ENCODE results near the gene GPR6.

The GPR6 gene

DNA sequence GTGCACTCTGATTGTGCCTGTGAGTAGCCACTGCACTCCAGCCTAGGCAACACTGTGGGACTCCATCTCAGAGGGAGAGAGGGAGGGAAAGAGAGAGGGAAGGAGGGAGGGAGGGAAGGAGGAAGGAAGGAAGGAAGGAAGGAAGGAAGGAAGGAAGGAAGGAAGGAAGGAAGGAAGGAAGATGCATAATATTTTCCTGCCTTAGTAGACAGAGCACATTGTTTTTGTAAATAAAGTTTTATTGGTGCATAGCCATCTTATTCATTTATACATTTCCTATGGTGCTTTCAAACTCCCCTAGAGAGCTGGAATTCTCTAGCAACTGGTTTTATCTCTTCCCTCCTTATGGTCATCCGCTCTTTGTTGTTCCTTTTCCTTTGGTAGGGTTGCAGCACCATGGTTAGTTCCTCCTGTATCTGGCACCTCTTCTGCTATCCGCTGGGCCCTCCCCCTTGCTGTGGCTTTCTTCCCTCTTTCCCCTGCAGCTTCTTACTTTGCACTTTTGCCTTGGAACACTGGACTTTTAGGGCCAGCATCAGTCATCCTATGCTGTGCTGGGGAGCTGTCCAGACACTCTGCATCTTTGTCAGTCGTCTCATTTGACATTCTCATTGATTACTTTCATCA lies 20.2 kb downstream of the GPR6 start:
- Histone ChIP-seq H3K9ac (ENCODE audit: low read depth in 1 of 2, low read length in 2 of 2) (no peak overlapping the region), H3K9me3 (ENCODE audit: control insufficient read depth in 2 of 2, low read length in 2 of 2) (no peaks in the 10 kb centered on the region), H3K27ac (ENCODE audit: low read depth in 2 of 2, low read length in 2 of 2) (no peak overlapping the region), H3K36me3 (ENCODE audit: control insufficient read depth in 2 of 2, insufficient read depth in 2 of 2, low read length in 2 of 2) (no peaks in the 10 kb centered on the region), H3K4me3 (ENCODE audit: low read length in 2 of 2) (no peak overlapping the region), H3K4me1 (ENCODE audit: control insufficient read depth in 2 of 2, insufficient read depth in 2 of 2, low read length in 2 of 2) (no peaks in the 10 kb centered on the region), H3K27me3 (ENCODE audit: control insufficient read depth in 2 of 2, insufficient read depth in 2 of 2, low read length in 2 of 2) (no peaks in the 10 kb centered on the region)

DNA sequence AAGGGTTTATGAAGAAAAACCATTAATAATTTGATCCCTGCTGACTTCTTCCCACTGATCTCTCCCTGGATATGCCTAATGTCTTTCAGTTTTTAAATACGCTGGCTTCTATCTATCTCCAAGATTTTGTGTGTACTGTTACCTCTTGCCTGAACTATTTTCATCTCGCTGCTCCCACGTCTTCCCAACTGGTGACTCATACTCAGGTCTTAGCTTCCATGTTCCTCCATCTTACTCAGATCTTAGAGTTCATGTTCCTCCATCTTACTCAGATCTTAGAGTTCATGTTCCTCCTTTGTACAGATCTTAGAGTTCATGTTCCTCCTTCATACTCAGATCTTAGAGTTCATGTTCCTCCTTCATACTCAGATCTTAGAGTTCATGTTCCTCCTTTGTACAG lies 21.6 kb downstream of the GPR6 start:
- Histone ChIP-seq H3K9ac (ENCODE audit: low read depth in 1 of 2, low read length in 2 of 2) (no peak overlapping the region), H3K9me3 (ENCODE audit: control insufficient read depth in 2 of 2, low read length in 2 of 2) (no peaks in the 10 kb centered on the region), H3K4me3 (ENCODE audit: low read length in 2 of 2) (no peak overlapping the region), H3K36me3 (ENCODE audit: control insufficient read depth in 2 of 2, insufficient read depth in 2 of 2, low read length in 2 of 2) (no peaks in the 10 kb centered on the region), H3K27me3 (ENCODE audit: control insufficient read depth in 2 of 2, insufficient read depth in 2 of 2, low read length in 2 of 2) (no peaks in the 10 kb centered on the region), H3K4me1 (ENCODE audit: control insufficient read depth in 2 of 2, insufficient read depth in 2 of 2, low read length in 2 of 2) (no peaks in the 10 kb centered on the region), H3K27ac (ENCODE audit: low read depth in 2 of 2, low read length in 2 of 2) (no peak overlapping the region)

DNA sequence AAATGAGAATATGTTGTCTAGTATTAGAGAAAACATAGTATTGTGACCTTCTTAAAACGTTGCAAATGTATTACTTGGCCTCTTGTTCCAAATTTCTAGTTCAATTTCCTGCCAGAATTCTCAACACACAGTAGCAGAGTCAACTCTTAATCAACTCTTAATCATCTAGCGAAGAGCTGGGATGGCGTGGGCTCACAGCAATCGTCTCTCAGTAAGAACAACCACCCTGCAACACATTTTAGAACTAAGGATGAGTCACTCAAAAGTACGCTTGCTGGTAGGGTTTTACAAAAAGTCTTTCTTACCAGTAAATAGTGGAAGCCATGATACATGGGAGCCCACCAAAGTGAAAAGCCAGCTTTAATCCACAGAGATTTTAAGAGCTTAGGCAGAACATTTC lies 24.6 kb downstream of the GPR6 start:
- Histone ChIP-seq H3K27me3 (ENCODE audit: control insufficient read depth in 2 of 2, insufficient read depth in 2 of 2, low read length in 2 of 2) (no peaks in the 10 kb centered on the region), H3K27ac (ENCODE audit: low read depth in 2 of 2, low read length in 2 of 2) (no peak overlapping the region), H3K4me3 (ENCODE audit: low read length in 2 of 2) (no peak overlapping the region), H3K4me1 (ENCODE audit: control insufficient read depth in 2 of 2, insufficient read depth in 2 of 2, low read length in 2 of 2) (no peaks in the 10 kb centered on the region), H3K9me3 (ENCODE audit: control insufficient read depth in 2 of 2, low read length in 2 of 2) (no peaks in the 10 kb centered on the region), H3K9ac (ENCODE audit: low read depth in 1 of 2, low read length in 2 of 2) (no peak overlapping the region), H3K36me3 (ENCODE audit: control insufficient read depth in 2 of 2, insufficient read depth in 2 of 2, low read length in 2 of 2) (no peaks in the 10 kb centered on the region)

DNA sequence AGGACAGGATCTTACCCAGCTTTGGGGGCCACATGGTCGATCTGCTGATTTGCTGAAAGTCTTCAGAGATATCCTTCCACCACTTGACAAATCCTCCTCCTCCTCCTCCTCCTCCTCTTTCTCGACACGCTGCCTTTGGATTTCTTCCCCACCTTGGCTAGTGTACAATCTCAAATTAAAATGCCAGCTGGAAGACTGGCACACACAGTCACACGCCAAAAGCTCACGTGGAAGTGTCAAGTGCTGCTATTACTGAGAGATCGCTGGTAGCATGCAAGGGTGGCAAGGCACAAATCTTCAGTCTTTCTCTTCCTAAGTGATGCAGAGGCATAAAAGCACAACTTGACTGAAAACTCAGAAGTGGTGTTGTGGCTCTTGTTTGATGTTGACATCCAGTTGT lies 35.3 kb downstream of the GPR6 start:
- no peak overlapping the region for H3K27ac ChIP-seq (ENCODE audit: low read depth in 2 of 2, low read length in 2 of 2)
- H3K4me1 ChIP-seq (ENCODE audit: control insufficient read depth in 2 of 2, insufficient read depth in 2 of 2, low read length in 2 of 2) = no peaks in the 10 kb centered on the region
- H3K9ac ChIP-seq (ENCODE audit: low read depth in 1 of 2, low read length in 2 of 2) = no peak overlapping the region
- H3K27me3 ChIP-seq (ENCODE audit: control insufficient read depth in 2 of 2, insufficient read depth in 2 of 2, low read length in 2 of 2) = no peaks in the 10 kb centered on the region
- H3K36me3 ChIP-seq (ENCODE audit: control insufficient read depth in 2 of 2, insufficient read depth in 2 of 2, low read length in 2 of 2) = no peaks in the 10 kb centered on the region
- no peak overlapping the region for H3K4me3 ChIP-seq (ENCODE audit: low read length in 2 of 2)
- no peaks in the 10 kb centered on the region for H3K9me3 ChIP-seq (ENCODE audit: control insufficient read depth in 2 of 2, low read length in 2 of 2)

DNA sequence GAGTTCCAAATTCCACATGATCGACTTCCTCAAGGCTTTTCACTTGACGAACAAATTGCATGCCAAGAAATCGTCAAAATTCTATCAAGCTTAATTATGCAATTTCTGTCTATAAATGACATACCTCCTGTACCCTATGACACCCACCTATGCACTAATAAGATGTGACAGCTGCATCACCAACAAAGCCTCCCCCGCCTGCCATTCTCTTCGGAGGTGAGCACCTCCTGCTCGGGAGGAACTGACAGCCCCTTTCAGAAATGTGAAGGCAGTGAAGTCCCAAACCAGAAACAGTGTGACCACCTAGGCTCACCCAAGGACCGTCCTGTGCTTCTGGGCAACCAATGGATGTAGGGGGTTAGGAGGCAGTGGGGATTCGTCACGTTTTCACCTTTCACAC lies 37.1 kb downstream of the GPR6 start:
- Histone ChIP-seq H3K27me3 (ENCODE audit: control insufficient read depth in 2 of 2, insufficient read depth in 2 of 2, low read length in 2 of 2) (no peaks in the 10 kb centered on the region), H3K27ac (ENCODE audit: low read depth in 2 of 2, low read length in 2 of 2) (no peak overlapping the region), H3K4me1 (ENCODE audit: control insufficient read depth in 2 of 2, insufficient read depth in 2 of 2, low read length in 2 of 2) (no peaks in the 10 kb centered on the region), H3K4me3 (ENCODE audit: low read length in 2 of 2) (no peak overlapping the region), H3K9ac (ENCODE audit: low read depth in 1 of 2, low read length in 2 of 2) (no peak overlapping the region), H3K36me3 (ENCODE audit: control insufficient read depth in 2 of 2, insufficient read depth in 2 of 2, low read length in 2 of 2) (no peaks in the 10 kb centered on the region), H3K9me3 (ENCODE audit: control insufficient read depth in 2 of 2, low read length in 2 of 2) (no peaks in the 10 kb centered on the region)

DNA sequence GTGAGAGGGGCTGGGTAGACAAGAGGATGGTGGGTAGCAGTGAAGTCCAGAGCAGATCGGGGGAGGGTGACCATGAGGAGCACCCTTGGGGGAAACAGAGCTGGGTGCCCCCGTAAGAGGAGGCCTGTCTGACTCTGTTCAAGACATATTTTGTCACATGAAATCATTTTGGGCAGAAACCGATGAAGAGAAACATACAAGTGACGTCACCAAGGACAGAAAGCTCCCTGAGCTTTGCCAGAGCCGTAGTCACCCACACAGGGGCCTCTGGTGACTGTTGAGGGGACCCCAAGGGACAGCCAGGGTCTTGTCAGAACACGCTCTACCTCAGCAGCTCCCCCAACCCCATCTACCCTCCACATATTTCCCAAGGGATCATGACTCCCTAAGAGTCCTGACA lies 39.2 kb downstream of the GPR6 start:
- H3K4me3 ChIP-seq (ENCODE audit: low read length in 2 of 2) = no peak overlapping the region
- no peaks in the 10 kb centered on the region for H3K36me3 ChIP-seq (ENCODE audit: control insufficient read depth in 2 of 2, insufficient read depth in 2 of 2, low read length in 2 of 2)
- no peaks in the 10 kb centered on the region for H3K4me1 ChIP-seq (ENCODE audit: control insufficient read depth in 2 of 2, insufficient read depth in 2 of 2, low read length in 2 of 2)
- no peak overlapping the region for H3K27ac ChIP-seq (ENCODE audit: low read depth in 2 of 2, low read length in 2 of 2)
- no peaks in the 10 kb centered on the region for H3K27me3 ChIP-seq (ENCODE audit: control insufficient read depth in 2 of 2, insufficient read depth in 2 of 2, low read length in 2 of 2)
- no peaks in the 10 kb centered on the region for H3K9me3 ChIP-seq (ENCODE audit: control insufficient read depth in 2 of 2, low read length in 2 of 2)
- H3K9ac ChIP-seq (ENCODE audit: low read depth in 1 of 2, low read length in 2 of 2) = no peak overlapping the region

DNA sequence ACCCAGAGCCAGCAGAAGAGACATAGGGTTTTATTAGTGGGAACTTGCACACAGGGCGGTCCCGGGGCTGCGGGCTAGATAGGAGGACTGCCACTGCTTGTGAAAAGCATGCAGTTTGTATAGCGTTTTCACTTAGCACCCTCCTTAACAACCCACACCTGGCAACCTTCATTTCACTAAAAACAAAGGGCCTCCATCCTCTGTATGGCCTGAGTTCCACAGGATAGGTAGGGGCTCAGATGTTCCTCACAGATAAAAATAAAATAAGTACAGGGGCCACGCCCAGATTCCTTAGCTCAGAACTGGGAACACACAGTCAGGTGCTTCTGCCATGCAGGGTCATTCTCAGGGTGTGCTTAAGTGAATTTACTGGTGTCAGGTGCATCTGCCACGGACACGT lies 39.8 kb downstream of the GPR6 start:
- Histone ChIP-seq H3K36me3 (ENCODE audit: control insufficient read depth in 2 of 2, insufficient read depth in 2 of 2, low read length in 2 of 2) (no peaks in the 10 kb centered on the region), H3K4me1 (ENCODE audit: control insufficient read depth in 2 of 2, insufficient read depth in 2 of 2, low read length in 2 of 2) (no peaks in the 10 kb centered on the region), H3K27me3 (ENCODE audit: control insufficient read depth in 2 of 2, insufficient read depth in 2 of 2, low read length in 2 of 2) (no peaks in the 10 kb centered on the region), H3K9ac (ENCODE audit: low read depth in 1 of 2, low read length in 2 of 2) (no peak overlapping the region), H3K9me3 (ENCODE audit: control insufficient read depth in 2 of 2, low read length in 2 of 2) (no peaks in the 10 kb centered on the region), H3K27ac (ENCODE audit: low read depth in 2 of 2, low read length in 2 of 2) (no peak overlapping the region), H3K4me3 (ENCODE audit: low read length in 2 of 2) (no peak overlapping the region)

DNA sequence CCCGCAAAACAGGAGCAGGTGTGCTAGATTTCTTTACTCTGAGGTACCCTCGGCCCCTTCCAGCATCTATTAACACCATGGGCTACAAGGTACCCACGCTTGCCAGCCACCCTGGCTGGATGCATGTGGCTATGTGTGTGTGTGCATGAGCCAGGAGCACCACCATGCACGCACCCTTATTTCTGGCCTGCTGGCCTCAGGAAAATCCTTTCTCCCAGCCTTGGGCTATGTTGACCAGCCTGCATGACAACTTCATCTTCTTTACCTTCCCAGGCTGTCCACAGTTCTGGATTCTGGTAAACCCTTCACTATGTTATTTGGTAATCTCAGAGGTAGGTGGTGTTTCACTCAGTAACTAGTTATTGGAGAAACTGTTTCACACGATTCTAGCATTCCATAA lies 40.4 kb downstream of the GPR6 start:
- Histone ChIP-seq H3K27me3 (ENCODE audit: control insufficient read depth in 2 of 2, insufficient read depth in 2 of 2, low read length in 2 of 2) (no peaks in the 10 kb centered on the region), H3K9ac (ENCODE audit: low read depth in 1 of 2, low read length in 2 of 2) (no peak overlapping the region), H3K4me1 (ENCODE audit: control insufficient read depth in 2 of 2, insufficient read depth in 2 of 2, low read length in 2 of 2) (no peaks in the 10 kb centered on the region), H3K9me3 (ENCODE audit: control insufficient read depth in 2 of 2, low read length in 2 of 2) (no peaks in the 10 kb centered on the region), H3K27ac (ENCODE audit: low read depth in 2 of 2, low read length in 2 of 2) (no peak overlapping the region), H3K36me3 (ENCODE audit: control insufficient read depth in 2 of 2, insufficient read depth in 2 of 2, low read length in 2 of 2) (no peaks in the 10 kb centered on the region), H3K4me3 (ENCODE audit: low read length in 2 of 2) (no peak overlapping the region)

DNA sequence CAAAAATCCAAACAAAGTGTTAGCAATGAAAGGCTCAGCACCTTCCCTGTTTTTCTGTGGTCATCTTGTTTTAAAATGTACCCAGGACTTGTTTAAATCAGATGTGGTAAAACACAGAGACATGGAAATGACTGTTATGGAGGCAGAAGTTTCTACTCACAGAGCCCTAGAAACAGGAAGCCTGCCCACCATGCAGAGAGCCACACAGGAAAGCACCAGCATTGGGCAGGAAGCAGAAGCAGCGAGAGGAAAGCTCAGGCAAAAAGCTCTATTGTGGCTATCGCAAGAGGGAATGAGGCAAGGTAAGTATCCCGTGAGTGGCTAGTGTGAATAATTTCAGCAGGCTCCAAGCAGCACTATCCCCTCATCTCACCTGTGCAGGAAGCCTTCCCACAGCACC lies 42.8 kb downstream of the GPR6 start:
- Histone ChIP-seq H3K27me3 (ENCODE audit: control insufficient read depth in 2 of 2, insufficient read depth in 2 of 2, low read length in 2 of 2) (no peaks in the 10 kb centered on the region), H3K4me1 (ENCODE audit: control insufficient read depth in 2 of 2, insufficient read depth in 2 of 2, low read length in 2 of 2) (no peaks in the 10 kb centered on the region), H3K27ac (ENCODE audit: low read depth in 2 of 2, low read length in 2 of 2) (no peak overlapping the region), H3K9me3 (ENCODE audit: control insufficient read depth in 2 of 2, low read length in 2 of 2) (no peaks in the 10 kb centered on the region), H3K36me3 (ENCODE audit: control insufficient read depth in 2 of 2, insufficient read depth in 2 of 2, low read length in 2 of 2) (no peaks in the 10 kb centered on the region), H3K9ac (ENCODE audit: low read depth in 1 of 2, low read length in 2 of 2) (no peak overlapping the region), H3K4me3 (ENCODE audit: low read length in 2 of 2) (no peak overlapping the region)

DNA sequence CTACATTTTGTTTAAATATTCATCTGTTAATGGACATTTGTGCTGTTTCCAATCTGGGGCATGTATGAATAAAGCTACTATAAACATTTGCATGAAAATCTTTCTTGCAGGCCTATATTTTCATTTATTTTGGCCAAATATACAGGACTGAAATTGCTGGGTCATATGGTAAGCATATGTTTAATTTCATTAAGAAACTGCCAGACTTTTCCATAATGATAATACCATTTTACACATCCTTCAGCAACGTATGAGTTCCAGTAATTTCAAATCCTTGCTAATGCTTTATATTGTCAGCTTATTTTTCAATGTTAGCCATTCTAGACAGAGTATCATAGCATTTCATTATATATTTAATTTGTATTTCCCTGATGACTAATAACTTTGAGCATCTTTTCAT lies 51.0 kb downstream of the GPR6 start:
- no peak overlapping the region for H3K9ac ChIP-seq (ENCODE audit: low read depth in 1 of 2, low read length in 2 of 2)
- no peak overlapping the region for H3K4me3 ChIP-seq (ENCODE audit: low read length in 2 of 2)
- no peaks in the 10 kb centered on the region for H3K9me3 ChIP-seq (ENCODE audit: control insufficient read depth in 2 of 2, low read length in 2 of 2)
- H3K36me3 ChIP-seq (ENCODE audit: control insufficient read depth in 2 of 2, insufficient read depth in 2 of 2, low read length in 2 of 2) = no peaks in the 10 kb centered on the region
- no peaks in the 10 kb centered on the region for H3K4me1 ChIP-seq (ENCODE audit: control insufficient read depth in 2 of 2, insufficient read depth in 2 of 2, low read length in 2 of 2)
- H3K27ac ChIP-seq (ENCODE audit: low read depth in 2 of 2, low read length in 2 of 2) = no peak overlapping the region
- H3K27me3 ChIP-seq (ENCODE audit: control insufficient read depth in 2 of 2, insufficient read depth in 2 of 2, low read length in 2 of 2) = no peaks in the 10 kb centered on the region
